Measurements from ENCODE around the gene ADAP1. TPM values are rescaled to one million over a fixed set of nuclear protein-coding genes. Genes with fewer than 3 reads are reported as not detected.

The ADAP1 gene
- total RNA-seq, 1 experiment from 2014 or later = 3.1 TPM

- Histone ChIP-seq H3K27ac (ENCODE audit: low read length) (no peak overlapping the region), H3K4me3 (ENCODE audit: low read depth in 2 of 2, low read length in 2 of 2) (no peak overlapping the region), H3K36me3 (ENCODE audit: control insufficient read depth, insufficient read depth, low read length) (peaks cover 3% of the 10 kb centered on the region; the same call in 1 of the 2 replicates), H3K27me3 (ENCODE audit: control insufficient read depth, insufficient read depth, low read length) (no peaks in the 10 kb centered on the region), H3K4me1 (ENCODE audit: control insufficient read depth, insufficient read depth, low read length) (peaks cover 3% of the 10 kb centered on the region), H3K9me3 (ENCODE audit: control insufficient read depth, insufficient read depth, low read depth, low read length) (no peaks in the 10 kb centered on the region)
- intact Hi-C loops (cut with micrococcal nuclease; ENCODE audit: unreplicated experiment) (no loop called here), in situ Hi-C loops (cut with HindIII; ENCODE audit: low pct_unique_long_range_greater_than_20kb, low sequenced_read_pairs) (no loop called here)
- CTCF ChIA-PET = no interaction called here
- no TSS peak for BruUV-seq (replicated peaks)
- POLR2A ChIA-PET = no interaction called here
- DNase-seq (ENCODE audit: low read depth, low spot score) (no peak), ATAC-seq (no peak)
- TF ChIP-seq TCF7L2 (IDR thresholded peaks at IDR 0.05; ENCODE audit: low read depth, low read length) (no peak), POLR2AphosphoS5 (IDR thresholded peaks at IDR 0.05; ENCODE audit: low read depth, low read length) (no peak), SIN3A (IDR thresholded peaks at IDR 0.05; ENCODE audit: borderline replicate concordance, insufficient read depth, low read depth, low read length) (no peak), CTCF (IDR thresholded peaks at IDR 0.05) (no peak)
- TF ChIP-seq, protein P1, sequence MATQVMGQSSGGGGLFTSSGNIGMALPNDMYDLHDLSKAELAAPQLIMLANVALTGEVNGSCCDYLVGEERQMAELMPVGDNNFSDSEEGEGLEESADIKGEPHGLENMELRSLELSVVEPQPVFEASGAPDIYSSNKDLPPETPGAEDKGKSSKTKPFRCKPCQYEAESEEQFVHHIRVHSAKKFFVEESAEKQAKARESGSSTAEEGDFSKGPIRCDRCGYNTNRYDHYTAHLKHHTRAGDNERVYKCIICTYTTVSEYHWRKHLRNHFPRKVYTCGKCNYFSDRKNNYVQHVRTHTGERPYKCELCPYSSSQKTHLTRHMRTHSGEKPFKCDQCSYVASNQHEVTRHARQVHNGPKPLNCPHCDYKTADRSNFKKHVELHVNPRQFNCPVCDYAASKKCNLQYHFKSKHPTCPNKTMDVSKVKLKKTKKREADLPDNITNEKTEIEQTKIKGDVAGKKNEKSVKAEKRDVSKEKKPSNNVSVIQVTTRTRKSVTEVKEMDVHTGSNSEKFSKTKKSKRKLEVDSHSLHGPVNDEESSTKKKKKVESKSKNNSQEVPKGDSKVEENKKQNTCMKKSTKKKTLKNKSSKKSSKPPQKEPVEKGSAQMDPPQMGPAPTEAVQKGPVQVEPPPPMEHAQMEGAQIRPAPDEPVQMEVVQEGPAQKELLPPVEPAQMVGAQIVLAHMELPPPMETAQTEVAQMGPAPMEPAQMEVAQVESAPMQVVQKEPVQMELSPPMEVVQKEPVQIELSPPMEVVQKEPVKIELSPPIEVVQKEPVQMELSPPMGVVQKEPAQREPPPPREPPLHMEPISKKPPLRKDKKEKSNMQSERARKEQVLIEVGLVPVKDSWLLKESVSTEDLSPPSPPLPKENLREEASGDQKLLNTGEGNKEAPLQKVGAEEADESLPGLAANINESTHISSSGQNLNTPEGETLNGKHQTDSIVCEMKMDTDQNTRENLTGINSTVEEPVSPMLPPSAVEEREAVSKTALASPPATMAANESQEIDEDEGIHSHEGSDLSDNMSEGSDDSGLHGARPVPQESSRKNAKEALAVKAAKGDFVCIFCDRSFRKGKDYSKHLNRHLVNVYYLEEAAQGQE (IDR thresholded peaks at IDR 0.05; ENCODE audit: insufficient read depth in 1 of 2, low read depth in 2 of 2, low read length in 1 of 2) = no peak
Observed at GRCh38 chr7:894164-894867, 60.2 kb downstream of the ADAP1 start.

DNA sequence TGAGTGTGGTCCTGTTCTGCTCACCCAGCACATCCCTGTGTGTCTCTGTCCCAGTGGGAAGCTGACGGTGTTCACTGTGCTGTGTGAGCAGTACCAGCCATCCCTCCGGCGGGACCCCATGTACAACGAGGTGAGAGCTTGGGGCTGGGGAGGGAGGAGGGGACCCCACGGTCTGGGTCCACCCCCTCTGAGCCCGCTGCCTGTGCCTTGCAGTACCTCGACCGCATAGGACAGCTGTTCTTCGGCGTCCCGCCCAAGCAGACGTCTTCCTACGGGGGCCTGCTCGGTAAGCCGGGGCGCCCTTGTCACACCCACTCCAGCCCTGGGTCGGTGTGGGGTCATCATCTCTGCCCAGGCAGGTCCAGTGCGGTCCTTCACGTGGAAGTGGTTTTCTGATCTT, 60.8 kb downstream of the ADAP1 start:
- CTCF ChIA-PET = no interaction called here
- no peaks in the 10 kb centered on the region for H3K27me3 ChIP-seq (ENCODE audit: control insufficient read depth, insufficient read depth, low read length)
- H3K36me3 ChIP-seq (ENCODE audit: control insufficient read depth, insufficient read depth, low read length) = peaks cover 3% of the 10 kb centered on the region; the same call in 1 of the 2 replicates
- POLR2A ChIA-PET = no interaction called here
- DNase-seq (ENCODE audit: low read depth, low spot score) = no peak
- BruUV-seq (replicated peaks) = no TSS peak
- no peak for ATAC-seq
- in situ Hi-C loops (cut with HindIII; ENCODE audit: low pct_unique_long_range_greater_than_20kb, low sequenced_read_pairs) = no loop called here
- TF ChIP-seq TCF7L2 (IDR thresholded peaks at IDR 0.05; ENCODE audit: low read depth, low read length) = no peak
- no peak for TF ChIP-seq POLR2AphosphoS5 (IDR thresholded peaks at IDR 0.05; ENCODE audit: low read depth, low read length)
- TF ChIP-seq, protein P1 (IDR thresholded peaks at IDR 0.05; ENCODE audit: insufficient read depth in 1 of 2, low read depth in 2 of 2, low read length in 1 of 2) = no peak
- TF ChIP-seq SIN3A (IDR thresholded peaks at IDR 0.05; ENCODE audit: borderline replicate concordance, insufficient read depth, low read depth, low read length) = no peak
- no peak for TF ChIP-seq CTCF (IDR thresholded peaks at IDR 0.05)
- peaks cover 3% of the 10 kb centered on the region for H3K4me1 ChIP-seq (ENCODE audit: control insufficient read depth, insufficient read depth, low read length)
- intact Hi-C loops (cut with micrococcal nuclease; ENCODE audit: unreplicated experiment) = no loop called here
- H3K4me3 ChIP-seq (ENCODE audit: low read depth in 2 of 2, low read length in 2 of 2) = no peak overlapping the region
- H3K27ac ChIP-seq (ENCODE audit: low read length) = no peak overlapping the region
- no peaks in the 10 kb centered on the region for H3K9me3 ChIP-seq (ENCODE audit: control insufficient read depth, insufficient read depth, low read depth, low read length)
